A549 treated with RU486 at 1 μM for 4 hours (cell line): Measurements from ENCODE around the gene ATP7B. TPM values are rescaled to one million over a fixed set of nuclear protein-coding genes. Genes with fewer than 3 reads are reported as not detected.

Experiments
- total RNA-seq: library from RNA; stranded (reverse); fragments of 200-300 nt; extraction: Qiagen RNA extraction; gene quantifications from 5 replicates; pipeline ENCODE4 v1.2.3, GENCODE V29; 2022; ENCODE audit warnings: low read depth

The ATP7B gene
- 1.1 to 2.6 TPM (median 2.4 TPM) in 5 replicates for total RNA-seq

DNA sequence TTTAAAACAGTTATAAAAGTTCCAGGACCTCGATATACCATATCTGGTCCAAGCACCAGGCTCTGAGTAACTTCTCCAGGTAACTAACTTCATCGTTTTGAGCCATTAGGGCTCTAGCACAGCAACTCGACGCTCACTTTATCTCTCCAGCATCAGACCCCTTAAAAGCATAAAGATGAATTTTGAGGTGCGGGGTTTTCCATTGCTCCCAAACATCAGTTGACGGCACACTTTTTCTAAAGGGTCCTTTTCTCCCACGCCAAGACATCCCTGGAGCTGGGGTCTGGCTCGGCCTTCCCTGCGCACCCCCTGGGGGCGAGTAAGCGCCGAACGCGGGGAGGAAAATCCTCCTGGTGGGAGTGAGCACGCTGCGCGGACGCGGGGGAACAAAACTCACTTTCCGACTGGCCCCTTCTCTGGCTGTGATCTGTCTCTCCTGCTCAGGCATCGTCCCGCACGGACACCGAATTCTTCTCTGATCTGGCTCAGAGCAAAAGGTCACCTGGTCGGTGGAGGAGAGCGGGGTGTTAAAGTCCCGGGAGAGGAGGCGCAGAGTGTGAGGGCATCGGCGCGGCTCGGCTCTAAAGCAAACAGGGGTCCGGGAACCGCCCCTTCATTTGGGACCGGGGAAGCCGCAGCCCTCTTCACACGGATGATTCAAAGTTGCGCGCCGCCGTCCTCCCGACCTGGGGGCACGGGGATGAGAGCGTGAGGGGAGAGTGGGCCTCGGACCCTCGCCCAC is at the start of gene ATP7B:
Gene ATP7B (minus strand): TSS at position 561 of the 742 bp plus-strand sequence. CDS start 113 bp downstream, at position 448.

DNA sequence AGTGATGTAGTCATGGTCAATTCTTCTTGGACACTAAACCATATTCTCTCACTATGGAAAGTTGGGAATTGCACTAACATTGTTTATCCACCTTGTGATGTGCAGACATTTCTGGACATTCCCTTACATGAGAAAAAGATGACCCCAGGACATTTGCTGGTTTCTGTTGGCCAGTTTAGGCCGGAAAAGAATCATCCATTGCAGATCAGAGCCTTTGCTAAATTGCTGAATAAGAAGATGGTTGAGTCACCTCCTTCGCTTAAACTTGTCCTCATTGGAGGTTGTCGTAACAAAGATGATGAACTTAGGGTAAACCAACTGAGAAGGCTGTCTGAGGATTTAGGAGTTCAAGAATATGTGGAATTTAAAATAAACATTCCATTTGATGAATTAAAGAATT is 13.2 kb upstream of the ATP7B start, which contains the start of gene UTP14C:
Gene UTP14C (plus strand): TSS at position 211 of the 400 bp plus-strand sequence. CDS start 4,114 bp downstream, outside the sequence.

DNA sequence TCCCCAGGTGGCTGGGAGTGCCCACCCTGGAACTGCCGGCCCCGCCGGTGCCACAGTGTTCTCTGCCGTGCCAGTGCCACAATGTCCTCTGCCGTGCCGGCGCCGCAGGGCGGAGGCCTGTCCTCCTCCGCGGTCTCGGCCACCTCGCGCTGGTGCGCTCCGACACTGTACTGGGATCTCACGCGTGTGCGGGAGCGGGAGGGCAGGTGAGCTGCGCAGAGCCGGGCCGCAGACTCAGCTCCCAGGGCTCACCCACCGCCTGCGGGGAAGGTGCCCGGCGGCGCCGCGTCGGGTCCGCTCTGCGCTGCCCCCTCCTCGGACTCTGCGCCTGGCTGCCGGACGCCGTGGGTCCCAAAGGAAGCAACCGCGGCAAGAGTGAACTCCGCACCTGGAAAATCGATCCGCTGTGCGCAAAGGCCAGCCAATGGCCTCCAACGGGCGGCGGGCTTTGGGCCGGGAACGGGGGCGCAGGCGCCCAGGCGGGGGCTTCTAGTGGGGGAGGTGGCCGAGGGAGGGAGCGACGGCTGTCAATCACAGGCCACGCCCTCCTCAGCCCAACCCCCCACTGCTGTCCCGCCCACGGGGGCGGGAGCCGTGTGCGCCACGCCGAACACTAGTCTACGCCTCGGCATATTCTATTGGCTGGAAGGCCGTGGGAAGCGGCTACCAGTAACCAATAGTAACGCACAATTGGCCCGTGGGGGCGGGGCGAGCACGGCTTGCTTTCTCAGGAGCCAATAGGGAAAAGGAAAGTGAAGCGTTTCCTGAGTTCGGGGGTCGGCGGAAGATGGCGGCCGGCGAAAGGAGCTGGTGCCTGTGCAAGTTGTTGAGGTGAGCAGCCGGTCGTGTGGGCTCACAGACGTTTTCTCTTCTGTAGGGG is 622 bp upstream of the ATP7B start, which contains the start of gene ALG11:
Gene ALG11 (plus strand): TSS at position 767 of the 880 bp plus-strand sequence. CDS start 21 bp downstream, at position 788.

Other genes starting within 250 kb of the ATP7B start
- 2.8 to 5.2 TPM (median 4.6 TPM) in 5 replicates for gene DHRS12, start 207.3 kb downstream of the ATP7B start, total RNA-seq
- not detected in 5 replicates for gene TMEM272, start 166.3 kb downstream of the ATP7B start, total RNA-seq
- gene CCDC70, start 149.5 kb downstream of the ATP7B start, total RNA-seq = 0.14 TPM in 1 of 5 replicates, not detected in the others
- gene ALG11, start 948 bp upstream of the ATP7B start, total RNA-seq = 4.7 to 9.5 TPM (median 7.9 TPM) in 5 replicates
- 3.6 to 8.5 TPM (median 6.5 TPM) in 5 replicates for gene UTP14C, start 13.2 kb upstream of the ATP7B start, total RNA-seq
- gene NEK5, start 117.6 kb upstream of the ATP7B start, total RNA-seq = 0.03 to 0.11 TPM (median 0.08 TPM) in 4 of 5 replicates, not detected in the other
- 6.4 to 9.6 TPM (median 6.9 TPM) in 5 replicates for gene NEK3, start 148.1 kb upstream of the ATP7B start, total RNA-seq